Measurements from ENCODE around the gene BCL6B. TPM values are rescaled to one million over a fixed set of nuclear protein-coding genes. Genes with fewer than 3 reads are reported as not detected.

BCL6B gene
- total and polyA plus RNA-seq, 8 donors: 1.3 to 3.8 (median 2.3) TPM

- H3K27ac ChIP-seq: peak overlapping the region; percentile 19 to 87 (median 68)
- peak in 1 of 6 donors; percentile 10 for DNase-seq
- intact Hi-C loops (cut with DNase I): no loop called here
- peak overlapping the region; percentile 46 to 89 (median 64) for H3K4me3 ChIP-seq
- no peak for FAIRE-seq
- no peak for TF ChIP-seq CTCF (IDR thresholded peaks at IDR 0.05)
- no peaks in the 10 kb centered on the region for H3K27me3 ChIP-seq
- peak; percentile 14 to 17 (median 16) for ATAC-seq
- H3K9me3 ChIP-seq: no peaks in the 10 kb centered on the region
- H3K4me1 ChIP-seq: peaks cover 4 to 7% (median 4%) of the 10 kb centered on the region in 3 donors
- H3K36me3 ChIP-seq: no peaks in the 10 kb centered on the region
- 2 to 4% methylated on average over 7 of the region's 7 CpGs for WGBS, 2 donors
Observed at GRCh38 chr17:7034955-7035590, 12.2 kb downstream of the BCL6B start.

- peak within 1 kb of the TSS; percentile 57 to 87 (median 68) for H3K27ac ChIP-seq
- FAIRE-seq: no peak
Observed at GRCh38 chr17:7035591-7036368, 12.9 kb downstream of the BCL6B start, which contains the start of gene SLC16A13. Gene SLC16A13, plus strand, starts transcription at chr17:7036015. Its CDS starts 368 bp downstream, at chr17:7036383.

GRCh38 chr17:7038025-7038862, 15.4 kb downstream of the BCL6B start:
- intact Hi-C loops (cut with DNase I): no loop called here
- 81 to 85% methylated on average over 18 to 19 of the region's 19 CpGs for WGBS, 2 donors
- Histone ChIP-seq H3K27ac (no peak overlapping the region), H3K4me1 (peaks cover 4 to 7% (median 4%) of the 10 kb centered on the region in 3 donors), H3K4me3 (no peak overlapping the region), H3K36me3 (no peaks in the 10 kb centered on the region), H3K27me3 (peaks cover 0 to 3% (median 0%) of the 10 kb centered on the region in 4 donors), H3K9me3 (no peaks in the 10 kb centered on the region)
- TF ChIP-seq CTCF (IDR thresholded peaks at IDR 0.05): no peak
- ATAC-seq (no peak), FAIRE-seq (no peak), DNase-seq (no peak)

More at GRCh38 chr17:7035591-7036368, 12.9 kb downstream of the BCL6B start, which contains the start of gene SLC16A13:
- 0 to 1% methylated on average over 50 to 52 of the region's 52 CpGs for WGBS, 2 donors
- intact Hi-C loops (cut with DNase I): no loop called here
- ATAC-seq (peak; percentile 94 to 97 (median 96)), DNase-seq (peak; percentile 92 to 98 (median 94))
- Histone ChIP-seq H3K4me3 (peak within 1 kb of the TSS; percentile 46 to 89 (median 64)), H3K27me3 (no peaks in the 10 kb centered on the region), H3K9me3 (no peaks in the 10 kb centered on the region), H3K36me3 (no peaks in the 10 kb centered on the region), H3K4me1 (peaks cover 4 to 7% (median 4%) of the 10 kb centered on the region in 3 donors)
- no peak for TF ChIP-seq CTCF (IDR thresholded peaks at IDR 0.05)

- H3K9me3 ChIP-seq: no peaks in the 10 kb centered on the region
- no peak overlapping the region for H3K27ac ChIP-seq
- ATAC-seq (no peak), FAIRE-seq (no peak), DNase-seq (no peak)
- 90 to 94% methylated on average over 5 of the region's 5 CpGs for WGBS, 2 donors
- H3K4me3 ChIP-seq: no peak overlapping the region
- intact Hi-C loops (cut with DNase I): loop anchor here in 1 of 3 donors (10.0 kb wide), 1 partner anchor 255 kb away; the partner anchor contains the start of gene YBX2
- peaks cover 4 to 7% (median 5%) of the 10 kb centered on the region in 3 donors for H3K4me1 ChIP-seq
- H3K36me3 ChIP-seq: no peaks in the 10 kb centered on the region
- no peak for TF ChIP-seq CTCF (IDR thresholded peaks at IDR 0.05)
- peaks cover 0 to 4% (median 0%) of the 10 kb centered on the region in 4 donors for H3K27me3 ChIP-seq
Observed at GRCh38 chr17:7039832-7040231, 17.0 kb downstream of the BCL6B start.
